GM10248 (cell line): ENCODE results near the gene SDK1.

ENCODE experiments used
- CTCF ChIA-PET: fragments of 300-600 bp; sonication (Branson Sonifier 250); formaldehyde crosslinking; extraction: SDS; loops from one replicate; lab custom pipeline; 2021; ENCODE audit warnings: antibody characterized with exemption; lab: Yijun Ruan, JAX
- POLR2A ChIA-PET: fragments of 350-650 bp; sonication (Branson Sonifier 250); formaldehyde crosslinking; extraction: SDS; loops from one replicate; lab custom pipeline; 2020; ENCODE audit warnings: antibody characterized with exemption; lab: Yijun Ruan, JAX
- DNase-seq: peaks from one replicate; pipeline ENCODE4 v3.0.0; 2012; ENCODE audit errors: extremely low spot score
- TF ChIP-seq, protein P1 (sequence below): IDR thresholded peaks from 2 replicates; pipeline ENCODE4 v1.5.1; 2012; ENCODE audit warnings: mild to moderate bottlenecking, low read depth; ENCODE audit errors: extremely low read depth, missing control alignments, control extremely low read depth

The SDK1 gene

DNA sequence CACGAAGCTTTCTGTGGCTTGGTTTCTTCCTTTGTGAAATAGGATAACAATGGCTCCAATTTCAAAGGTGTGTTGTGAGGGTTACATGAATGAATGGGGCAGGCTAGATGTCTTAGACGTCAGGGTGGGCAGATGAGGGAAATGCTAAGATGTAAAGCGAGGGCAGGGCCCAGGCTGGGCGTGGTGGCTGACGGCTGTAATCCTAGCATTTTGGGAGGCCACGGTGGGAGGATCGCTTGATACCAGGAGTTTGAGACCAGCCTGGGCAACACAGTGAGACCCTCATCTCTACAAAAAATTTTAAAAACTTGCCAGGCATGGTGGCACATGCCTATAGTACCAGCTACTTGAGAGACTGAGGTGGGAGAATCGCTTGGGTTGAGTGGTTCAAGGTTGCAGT lies 773.4 kb downstream of the SDK1 start:
- TF ChIP-seq, protein P1, sequence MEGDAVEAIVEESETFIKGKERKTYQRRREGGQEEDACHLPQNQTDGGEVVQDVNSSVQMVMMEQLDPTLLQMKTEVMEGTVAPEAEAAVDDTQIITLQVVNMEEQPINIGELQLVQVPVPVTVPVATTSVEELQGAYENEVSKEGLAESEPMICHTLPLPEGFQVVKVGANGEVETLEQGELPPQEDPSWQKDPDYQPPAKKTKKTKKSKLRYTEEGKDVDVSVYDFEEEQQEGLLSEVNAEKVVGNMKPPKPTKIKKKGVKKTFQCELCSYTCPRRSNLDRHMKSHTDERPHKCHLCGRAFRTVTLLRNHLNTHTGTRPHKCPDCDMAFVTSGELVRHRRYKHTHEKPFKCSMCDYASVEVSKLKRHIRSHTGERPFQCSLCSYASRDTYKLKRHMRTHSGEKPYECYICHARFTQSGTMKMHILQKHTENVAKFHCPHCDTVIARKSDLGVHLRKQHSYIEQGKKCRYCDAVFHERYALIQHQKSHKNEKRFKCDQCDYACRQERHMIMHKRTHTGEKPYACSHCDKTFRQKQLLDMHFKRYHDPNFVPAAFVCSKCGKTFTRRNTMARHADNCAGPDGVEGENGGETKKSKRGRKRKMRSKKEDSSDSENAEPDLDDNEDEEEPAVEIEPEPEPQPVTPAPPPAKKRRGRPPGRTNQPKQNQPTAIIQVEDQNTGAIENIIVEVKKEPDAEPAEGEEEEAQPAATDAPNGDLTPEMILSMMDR, result no peak
- ChIA-PET POLR2A (no interaction called here), CTCF (no interaction called here)
- no peak for DNase-seq

DNA sequence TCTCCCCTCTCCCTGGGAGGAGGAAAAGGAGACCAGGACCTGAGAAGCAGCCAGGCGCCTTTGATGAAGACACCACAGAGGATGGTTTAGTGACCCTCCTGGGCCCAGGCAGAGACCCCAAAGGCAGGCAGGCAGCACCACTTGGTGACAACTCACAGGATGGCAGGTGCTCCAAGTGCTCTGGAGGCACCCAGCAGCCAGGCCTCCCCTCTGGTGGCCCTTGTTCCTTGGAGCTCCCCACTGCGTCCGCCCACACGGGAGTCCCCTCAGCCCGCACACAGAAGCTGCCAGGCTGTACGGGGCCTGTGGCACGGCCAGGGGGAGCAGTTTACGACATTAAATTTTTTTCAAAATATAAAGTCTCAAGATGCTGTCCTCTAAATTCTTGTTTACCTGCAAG lies 773.9 kb downstream of the SDK1 start:
- POLR2A ChIA-PET, result no interaction called here
- TF ChIP-seq, protein P1, result no peak
- CTCF ChIA-PET, result no interaction called here
- DNase-seq, result no peak

DNA sequence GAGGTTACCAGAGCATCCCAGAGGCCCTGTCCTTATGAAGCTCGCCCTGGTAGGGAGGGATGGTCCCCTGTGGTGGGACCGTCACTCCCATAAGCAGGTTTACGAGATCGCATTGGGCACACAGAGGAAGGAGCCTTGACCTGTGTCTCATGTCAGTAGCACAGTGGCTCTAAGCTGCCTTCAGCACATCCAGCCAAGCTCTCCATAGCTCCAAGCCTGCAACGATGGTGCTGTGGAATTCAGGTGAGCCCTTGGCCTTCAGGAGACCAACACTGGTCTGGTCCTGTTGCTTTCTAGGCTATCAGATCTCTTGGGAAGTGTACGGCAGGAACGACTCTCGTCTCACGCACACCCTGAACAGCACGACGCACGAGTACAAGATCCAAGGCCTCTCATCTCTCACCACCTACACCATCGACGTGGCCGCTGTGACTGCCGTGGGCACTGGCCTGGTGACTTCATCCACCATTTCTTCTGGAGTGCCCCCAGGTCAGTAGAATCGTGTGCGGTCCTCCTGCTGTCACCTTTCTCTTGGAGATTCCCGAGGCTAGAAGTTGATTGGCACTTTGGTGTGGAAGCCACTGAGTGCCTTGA lies 775.7 kb downstream of the SDK1 start:
- ChIA-PET POLR2A (no interaction called here), CTCF (no interaction called here)
- TF ChIP-seq, protein P1, result no peak
- DNase-seq, result no peak

DNA sequence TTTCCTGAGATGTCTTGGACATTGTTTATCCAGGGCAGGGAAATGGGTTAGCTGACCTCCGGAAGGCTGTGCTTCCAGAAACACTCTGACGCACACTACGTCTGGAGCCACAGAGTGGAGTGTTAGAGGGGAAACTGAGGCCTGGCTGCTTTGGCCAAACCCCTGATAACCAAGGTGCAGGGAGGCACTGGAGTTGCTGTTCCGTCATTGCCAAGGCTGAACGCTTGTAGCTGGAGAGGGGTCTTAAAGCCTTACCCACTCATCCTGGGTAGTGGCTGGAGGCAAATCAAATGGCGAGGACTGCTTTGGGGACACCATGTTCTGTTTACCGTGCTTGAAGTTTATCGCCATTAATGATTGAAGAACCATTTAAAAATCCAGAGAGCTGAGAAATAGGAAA lies 776.9 kb downstream of the SDK1 start:
- DNase-seq, result no peak
- CTCF ChIA-PET, result no interaction called here
- POLR2A ChIA-PET, result no interaction called here
- TF ChIP-seq, protein P1, result no peak

DNA sequence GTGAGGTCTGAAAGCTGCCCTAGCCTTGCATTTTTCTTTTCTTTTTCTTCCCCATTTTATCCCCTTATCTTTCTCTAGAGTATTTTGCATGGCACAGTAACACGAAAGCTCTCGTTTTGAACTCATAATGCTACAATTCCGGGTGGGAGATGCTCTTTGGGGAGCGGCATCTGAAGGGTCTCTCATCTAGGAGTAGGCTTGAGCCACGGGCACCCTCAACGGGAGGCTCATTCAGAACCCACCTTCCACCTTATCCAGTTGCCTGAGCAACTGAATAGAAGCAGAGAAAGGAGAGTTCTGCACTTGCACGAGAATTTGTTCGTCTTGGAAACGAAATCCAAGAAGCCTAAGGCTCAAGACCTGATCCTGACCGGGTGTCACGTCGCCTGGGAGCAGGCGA lies 777.5 kb downstream of the SDK1 start:
- DNase-seq, result no peak
- CTCF ChIA-PET, result no interaction called here
- TF ChIP-seq, protein P1, result no peak

DNA sequence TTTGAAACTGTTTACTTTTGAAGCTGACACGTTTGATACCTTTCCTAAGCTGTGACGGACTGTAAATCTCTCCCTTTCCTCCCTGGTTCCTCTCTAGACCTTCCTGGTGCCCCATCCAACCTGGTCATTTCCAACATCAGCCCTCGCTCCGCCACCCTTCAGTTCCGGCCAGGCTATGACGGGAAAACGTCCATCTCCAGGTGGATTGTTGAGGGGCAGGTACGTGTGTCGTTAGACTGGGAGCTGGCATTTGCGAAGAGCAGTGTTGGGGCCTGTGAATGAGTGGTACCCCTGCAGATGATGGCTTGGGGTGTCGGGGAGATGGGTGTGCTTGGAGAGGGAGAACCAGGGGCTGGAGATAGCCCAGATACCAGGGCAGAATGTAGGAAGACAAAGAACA lies 778.3 kb downstream of the SDK1 start:
- POLR2A ChIA-PET, result no interaction called here
- CTCF ChIA-PET, result no interaction called here

More for the DNA sequence above, 777.5 kb downstream of the SDK1 start:
- POLR2A ChIA-PET, result no interaction called here

More for the DNA sequence above, 778.3 kb downstream of the SDK1 start:
- TF ChIP-seq, protein P1, result no peak
- DNase-seq, result no peak
